CD4-positive, alpha-beta T cell treated with Interleukin-12 subunit alpha and Interleukin-12 subunit beta, for 1 hour (primary cell): ENCODE results near the gene ZIK1.
A peak's percentile ranks its signal among the peaks of the same experiment; 100 is the strongest.

Source experiments
- DNase-seq: peaks from one replicate; pipeline ENCODE4 v3.0.0-alpha.2; 2020

The ZIK1 gene

DNA sequence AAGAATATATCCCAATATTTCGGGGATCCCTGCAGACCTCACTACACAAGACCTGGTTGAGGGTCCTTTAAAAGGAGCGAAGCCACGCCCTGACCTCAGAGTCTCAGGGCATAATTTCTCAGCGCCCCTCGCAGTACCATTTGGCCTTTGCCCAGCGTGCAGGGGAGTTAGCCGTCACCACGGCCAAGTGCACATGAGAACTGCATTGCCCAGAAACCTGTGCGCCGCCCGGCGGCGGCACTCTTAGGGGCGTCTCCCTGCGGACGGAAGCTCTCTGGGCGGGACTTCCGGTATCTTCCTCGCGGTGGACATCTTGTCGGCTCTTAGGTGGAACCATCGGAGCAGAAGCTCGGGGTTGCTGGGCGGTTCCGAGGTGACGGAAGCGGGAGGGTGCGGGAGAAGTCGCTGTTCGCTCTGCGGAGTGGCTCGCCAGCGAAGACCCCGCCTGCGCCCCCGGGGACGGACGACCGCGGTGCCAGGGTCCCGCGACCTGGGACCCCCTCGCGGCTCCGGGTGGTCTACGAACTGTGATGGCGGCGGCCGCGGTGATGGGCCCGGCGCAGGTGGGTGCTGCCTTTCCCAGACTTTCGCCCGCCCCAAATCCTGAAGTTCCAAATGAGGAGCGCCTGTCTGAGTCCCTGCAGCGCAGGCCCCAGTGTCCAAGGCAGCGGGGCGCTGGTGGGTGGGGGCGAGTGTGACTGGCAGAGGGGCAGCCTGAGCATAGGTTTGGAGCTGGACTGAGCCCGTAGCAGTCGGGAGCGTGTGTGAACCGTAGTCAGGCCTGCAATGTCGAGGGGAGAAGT lies 30.2 kb downstream of the ZIK1 start, which contains the start of gene ZNF134:
Gene ZNF134 (plus strand): TSS at position 302 of the 803 bp plus-strand sequence. CDS start 5,227 bp downstream, outside the sequence.
- DNase-seq = peak; percentile 92

DNA sequence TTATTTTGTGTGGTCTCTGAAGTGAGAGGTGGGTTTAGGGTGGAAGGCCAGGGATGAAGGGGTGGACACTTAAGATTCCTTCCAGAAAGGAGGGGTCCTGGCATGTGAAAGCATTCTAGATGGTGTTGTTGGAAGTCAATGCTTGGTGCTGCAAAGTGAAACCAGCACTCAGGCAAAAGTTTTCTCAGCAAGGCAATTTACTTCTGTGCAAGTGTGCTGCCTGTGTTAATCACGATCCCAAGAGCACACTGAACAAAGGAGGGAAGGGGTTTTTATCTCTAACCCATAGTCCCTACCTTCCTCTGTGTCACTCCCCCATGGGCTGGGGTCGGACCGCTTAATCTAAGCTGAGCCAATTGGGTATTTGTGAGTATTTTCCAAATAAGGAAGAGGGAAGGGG lies 31.4 kb downstream of the ZIK1 start:
- DNase-seq = no peak

DNA sequence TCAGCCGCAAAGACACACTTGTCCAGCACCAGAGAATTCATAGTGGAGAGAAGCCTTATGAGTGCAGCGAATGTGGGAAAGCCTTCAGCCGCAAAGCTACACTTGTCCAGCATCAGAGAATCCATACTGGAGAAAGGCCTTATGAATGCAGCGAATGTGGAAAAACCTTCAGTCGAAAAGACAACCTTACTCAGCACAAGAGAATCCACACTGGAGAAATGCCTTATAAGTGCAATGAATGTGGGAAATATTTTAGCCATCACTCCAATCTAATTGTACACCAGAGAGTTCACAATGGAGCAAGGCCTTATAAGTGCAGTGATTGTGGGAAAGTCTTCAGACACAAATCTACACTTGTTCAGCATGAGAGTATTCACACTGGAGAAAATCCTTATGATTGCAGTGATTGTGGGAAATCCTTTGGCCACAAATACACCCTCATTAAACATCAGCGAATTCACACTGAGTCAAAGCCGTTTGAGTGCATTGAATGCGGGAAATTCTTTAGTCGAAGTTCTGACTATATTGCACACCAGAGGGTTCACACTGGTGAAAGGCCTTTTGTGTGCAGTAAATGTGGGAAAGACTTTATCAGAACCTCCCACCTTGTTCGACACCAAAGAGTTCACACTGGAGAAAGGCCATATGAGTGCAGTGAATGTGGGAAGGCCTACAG lies 36.9 kb downstream of the ZIK1 start:
- no peak for DNase-seq

DNA sequence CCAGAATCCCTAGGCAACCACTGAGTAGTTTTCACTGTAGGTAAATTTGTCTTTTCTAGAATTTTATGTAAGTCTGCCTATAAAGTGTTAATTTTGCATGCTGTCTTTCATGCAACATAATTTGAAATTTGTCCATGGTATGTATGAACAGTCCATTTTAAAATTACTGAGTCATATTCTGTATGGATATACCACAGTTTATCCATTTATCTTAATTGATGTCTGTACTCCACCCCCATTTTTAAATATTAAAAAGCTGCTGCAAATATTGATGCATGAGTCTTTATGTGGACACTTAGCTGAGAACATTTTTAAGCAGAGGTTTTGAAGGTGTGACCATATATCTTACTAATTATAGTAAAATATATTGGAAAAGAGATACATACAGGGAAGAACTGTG lies 39.1 kb downstream of the ZIK1 start:
- no peak for DNase-seq

DNA sequence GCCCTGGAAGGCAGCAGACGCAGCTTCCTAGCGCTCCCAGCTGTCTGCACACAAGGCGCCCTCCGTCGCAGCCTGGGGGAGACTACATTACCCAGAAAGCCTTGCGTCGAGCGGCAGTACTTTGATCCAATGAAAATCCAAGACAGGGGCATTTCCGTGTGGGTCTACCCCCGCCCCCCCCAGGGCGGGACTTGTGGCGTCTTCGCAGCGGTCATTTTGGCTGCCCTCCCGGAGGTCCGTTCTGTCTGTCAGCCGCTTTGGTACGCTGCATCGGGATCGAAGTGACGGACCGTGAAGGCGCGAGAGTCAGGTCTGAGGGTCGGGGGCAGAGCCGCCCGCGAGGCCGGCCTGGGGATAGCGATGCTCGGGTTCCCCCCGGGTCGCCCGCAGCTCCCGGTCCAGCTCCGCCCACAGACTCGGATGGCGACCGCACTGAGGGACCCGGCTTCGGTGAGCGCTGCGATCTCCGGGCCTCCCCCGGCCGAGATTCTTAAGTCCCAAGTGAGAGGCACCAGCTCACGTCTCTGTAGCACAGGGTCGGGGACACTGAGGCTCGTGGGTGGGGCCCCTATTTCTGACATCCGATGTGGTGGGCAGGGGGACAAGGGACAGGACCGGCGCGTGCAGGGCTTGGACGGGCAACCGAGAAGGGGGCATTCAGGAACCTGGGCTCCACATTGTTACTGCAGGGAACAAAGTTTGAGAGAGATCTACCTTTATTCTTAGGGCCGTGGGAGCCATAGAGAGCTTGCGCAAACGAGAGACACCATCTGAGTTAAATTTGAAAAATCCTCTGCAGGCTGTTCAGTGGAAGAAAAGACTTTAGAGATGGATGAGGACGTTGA lies 49.3 kb downstream of the ZIK1 start, which contains the start of gene ZNF211:
Gene ZNF211 (plus strand): TSS at position 182 of the 845 bp plus-strand sequence. CDS start 179 bp downstream, at position 361.
- peak; percentile 91 for DNase-seq

DNA sequence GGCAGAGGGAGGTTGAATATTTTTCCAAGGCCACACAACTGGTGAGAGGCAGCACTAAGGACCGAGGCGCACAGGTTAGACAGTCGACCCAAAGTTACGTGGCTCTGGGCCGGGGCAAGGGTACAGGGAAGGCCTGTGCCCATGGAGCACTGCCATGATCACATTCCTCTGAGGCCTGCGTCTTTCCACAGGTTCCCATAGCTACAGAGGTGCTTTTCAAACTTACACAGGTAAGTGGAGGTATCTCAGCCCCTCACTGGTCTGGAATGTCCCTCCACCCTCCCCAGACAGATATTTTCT lies 49.8 kb downstream of the ZIK1 start:
- no peak for DNase-seq

DNA sequence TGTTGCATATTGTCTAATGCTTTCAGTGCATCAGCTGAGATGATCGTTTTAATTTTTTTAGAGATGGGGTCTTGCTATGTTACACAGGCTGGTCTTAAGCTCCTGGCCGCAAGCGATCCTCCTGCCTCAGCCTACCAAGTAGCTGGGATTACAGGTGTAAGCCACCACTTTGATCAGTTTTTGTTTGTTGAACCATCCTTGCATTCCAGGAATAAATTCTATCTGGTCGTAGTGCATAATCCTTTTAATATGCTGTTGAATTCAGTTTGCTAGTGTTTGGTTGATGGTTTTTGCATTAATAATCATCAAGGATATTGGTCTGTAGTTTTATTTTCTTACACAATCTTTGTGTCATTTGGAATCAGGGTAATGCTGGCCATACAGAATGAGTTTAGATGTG lies 53.4 kb downstream of the ZIK1 start:
- DNase-seq = no peak

DNA sequence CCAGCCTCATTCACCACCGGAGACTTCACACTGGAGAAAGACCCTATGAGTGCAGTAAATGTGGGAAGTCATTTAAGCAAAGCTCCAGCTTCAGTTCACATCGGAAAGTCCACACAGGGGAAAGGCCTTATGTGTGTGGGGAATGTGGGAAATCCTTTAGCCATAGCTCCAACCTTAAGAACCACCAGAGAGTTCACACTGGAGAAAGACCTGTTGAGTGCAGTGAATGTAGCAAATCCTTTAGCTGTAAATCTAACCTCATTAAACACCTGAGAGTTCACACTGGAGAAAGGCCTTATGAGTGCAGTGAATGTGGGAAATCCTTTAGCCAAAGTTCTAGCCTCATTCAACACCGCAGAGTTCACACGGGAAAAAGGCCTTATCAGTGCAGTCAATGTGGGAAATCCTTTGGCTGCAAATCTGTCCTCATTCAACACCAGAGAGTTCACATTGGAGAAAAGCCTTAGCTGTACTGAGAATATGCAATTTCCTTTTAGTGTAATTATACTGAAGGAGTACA lies 57.8 kb downstream of the ZIK1 start:
- no peak for DNase-seq

DNA sequence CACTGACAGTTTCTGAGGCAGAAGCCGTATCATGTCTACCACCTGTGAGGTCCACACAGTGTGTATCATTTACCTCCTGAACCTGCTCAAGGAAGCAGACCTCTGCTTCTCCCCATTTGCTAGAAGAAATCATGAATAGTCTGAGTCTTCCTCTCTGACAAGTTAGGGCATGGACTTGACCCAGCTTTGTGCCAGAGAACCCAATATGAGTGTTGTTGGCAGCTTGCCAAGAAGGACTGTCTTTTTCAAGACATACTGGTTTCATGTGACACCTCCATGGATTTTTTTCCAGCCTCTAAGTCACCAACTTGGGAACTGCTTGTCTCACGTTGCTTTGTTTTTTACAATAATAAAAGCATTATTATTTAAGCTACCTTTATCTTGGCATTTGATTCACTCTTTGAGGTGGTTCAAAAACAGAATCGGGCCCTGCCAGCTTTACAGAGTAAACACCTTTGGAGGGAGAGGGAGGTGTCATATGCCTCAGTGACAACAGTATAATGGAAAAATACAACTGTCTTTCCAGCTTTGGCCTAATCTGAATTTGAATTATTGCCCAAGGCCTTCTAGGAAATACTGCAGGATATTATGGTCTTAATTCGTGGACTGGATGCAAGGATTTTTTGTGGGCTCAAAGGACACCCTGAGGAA lies 58.6 kb downstream of the ZIK1 start:
- no peak for DNase-seq
